GM21737 (cell line): ENCODE results near the gene CAMK1.

Experiments used
- ATAC-seq: cut with Tn5 transposase; IDR thresholded peaks from one replicate; pipeline ENCODE4 v1.9.1; 2021; ENCODE audit warnings: mild to moderate bottlenecking, moderate library complexity; ENCODE audit not compliant: unreplicated experiment

CAMK1 gene

GRCh38 chr3:9793161-9793781 is 23.5 kb upstream of the CAMK1 start:
- ATAC-seq: peak; percentile 10

- ATAC-seq: peak; percentile 80
Measured at GRCh38 chr3:9792405-9793160, 22.8 kb upstream of the CAMK1 start, which contains the start of the genes ARPC4 and TADA3. Gene ARPC4, plus strand, starts transcription at chr3:9793082. Its CDS starts 40 bp downstream, at chr3:9793122. Gene TADA3, minus strand, starts transcription at chr3:9792473. Its CDS starts 1,007 bp downstream, at chr3:9791466.

GRCh38 chr3:9791790-9792404 is 22.1 kb upstream of the CAMK1 start:
- ATAC-seq: no peak

GRCh38 chr3:9791127-9791526 is 21.4 kb upstream of the CAMK1 start:
- ATAC-seq: no peak

GRCh38 chr3:9787714-9788113 is 18.0 kb upstream of the CAMK1 start:
- ATAC-seq: no peak

GRCh38 chr3:9786825-9787669 is 17.3 kb upstream of the CAMK1 start:
- no peak for ATAC-seq

GRCh38 chr3:9786209-9786739 is 16.5 kb upstream of the CAMK1 start:
- no peak for ATAC-seq

GRCh38 chr3:9785602-9786001 is 15.9 kb upstream of the CAMK1 start:
- ATAC-seq: no peak

GRCh38 chr3:9784965-9785364 is 15.2 kb upstream of the CAMK1 start:
- ATAC-seq: no peak

- ATAC-seq: no peak
Measured at GRCh38 chr3:9783954-9784353, 14.2 kb upstream of the CAMK1 start.

GRCh38 chr3:9782770-9783169 is 13.0 kb upstream of the CAMK1 start:
- no peak for ATAC-seq

- no peak for ATAC-seq
Measured at GRCh38 chr3:9781978-9782603, 12.3 kb upstream of the CAMK1 start.

- ATAC-seq: no peak
Measured at GRCh38 chr3:9781551-9781950, 11.8 kb upstream of the CAMK1 start.

GRCh38 chr3:9780910-9781309 is 11.2 kb upstream of the CAMK1 start:
- ATAC-seq: no peak

GRCh38 chr3:9780458-9780812 is 10.7 kb upstream of the CAMK1 start:
- ATAC-seq: no peak

- ATAC-seq: peak; percentile 54
Measured at GRCh38 chr3:9779721-9780457, 10.1 kb upstream of the CAMK1 start.

GRCh38 chr3:9779075-9779593 is 9.4 kb upstream of the CAMK1 start:
- ATAC-seq: no peak

- no peak for ATAC-seq
Measured at GRCh38 chr3:9778143-9779074, 8.7 kb upstream of the CAMK1 start.

- ATAC-seq: no peak
Measured at GRCh38 chr3:9777694-9778021, 7.9 kb upstream of the CAMK1 start.
